Heart right ventricle (tissue), 16 donors: ENCODE measurements around the gene STX18. TPM values are rescaled to one million over a fixed set of nuclear protein-coding genes. Genes with fewer than 3 reads are reported as not detected.

Experiments
- ATAC-seq, 8 donors: fragments of 200-7000 bp; cut with Tn5 transposase; one replicate each; pipeline ENCODE4 v1.9.1; 2020; ENCODE audit warnings: mild to moderate bottlenecking in 8 of 8, moderate library complexity in 8 of 8, moderate number of reproducible peaks in 1 of 8
- DNase-seq, 2 donors: peaks; one replicate each; pipeline ENCODE4 v3.0.0-alpha.2; 2020
- H3K27ac ChIP-seq, 10 donors: fragments of 200-600 bp; sonication (generic) in 2 of 10; one replicate each; pipeline versions ENCODE4 v1.5.0 to v1.8.0; 2020 to 2022; ENCODE audit warnings: mild to moderate bottlenecking in 3 of 10
- H3K27me3 ChIP-seq, 7 donors: fragments of 200-600 bp; one replicate each; pipeline ENCODE4 v1.8.0; 2021 to 2022; ENCODE audit warnings: mild to moderate bottlenecking in 2 of 7
- H3K36me3 ChIP-seq, 9 donors: fragments of 200-600 bp; sonication (generic) in 1 of 9; one replicate each; pipeline versions ENCODE4 v1.5.0 to v1.8.0; 2020 to 2022; ENCODE audit warnings: mild to moderate bottlenecking in 2 of 9
- H3K4me1 ChIP-seq, 9 donors: fragments of 200-600 bp; sonication (generic) in 1 of 9; one replicate each; pipeline versions ENCODE4 v1.5.0 to v1.8.0; 2020 to 2022; ENCODE audit warnings: mild to moderate bottlenecking in 4 of 9
- H3K4me3 ChIP-seq, 10 donors: fragments of 200-600 bp; sonication (generic) in 2 of 10; one replicate each; pipeline versions ENCODE4 v1.5.0 to v1.8.0; 2020 to 2022; ENCODE audit warnings: mild to moderate bottlenecking in 7 of 10, moderate library complexity in 2 of 10
- H3K9me3 ChIP-seq, 11 donors: fragments of 200-600 bp in 10 of 11; sonication (generic) in 2 of 11; one replicate each; pipeline versions ENCODE4 v1.5.0 to v1.8.0; 2013 to 2022; ENCODE audit warnings: mild to moderate bottlenecking in 2 of 11, control low read depth in 1 of 11, moderate library complexity in 1 of 11
- CTCF ChIP-seq, 9 donors: fragments of 200-600 bp; sonication (generic) in 2 of 9; IDR thresholded peaks; one replicate each; pipeline versions ENCODE4 v1.5.0 to v1.8.0; 2021 to 2022; ENCODE audit warnings: antibody characterized with exemption in 9 of 9, mild to moderate bottlenecking in 5 of 9, moderate library complexity in 1 of 9
- WGBS, 2 donors: extraction: QIAGEN DNeasy Blood & Tissue Kit; methylation state at CpG; one replicate each; pipeline ENCODE4 v1.1.7; 2013; ENCODE audit warnings: inconsistent platforms in 1 of 2; 5-methylcytosine and 5-hydroxymethylcytosine counted together
- intact Hi-C, 10 donors: fragments of 100-400 bp; cut with DNase I; formaldehyde crosslinking; loops; one replicate each; pipeline versions ENCODE4 v1.11.1 to v1.14.2; 2022
- polyA plus RNA-seq, 2 donors: library from polyadenylated mRNA; stranded (reverse); fragments of 200-250 nt; gene quantifications; one replicate each; pipeline ENCODE4 v1.2.3, GENCODE V29; 2013
- total RNA-seq, 10 donors: library from RNA; stranded (reverse); fragmentation: NEBNext Ultra II Directional in 3 of 10; extraction: Animal tissue kit (Norgen Biotek cat#: 25700) in 3 of 10; gene quantifications; one replicate each; pipeline versions ENCODE4 v1.2.1 to v1.2.4, GENCODE V29; 2021 to 2023
- donor health status: Arrhythmogenic right ventricular cardiomyopathy.
- donor health status: ischemic (EF 13 %, LVEDD 7.1; RV severe dilation, severe dysfunction).
- donor health status: healthy with polysubstance abuse.
- donor health status: DM: no; HTN: yes; CAD: no.
- donor health status: DM: no; HTN: no; CAD: no.
- donor health status: ischemic (EF 25% LVEDD 6.9; RV normal size, moderate dysfunction).
- donor health status: ischemic (EF 25% LVEDD 5.7; RV mildly dilated, moderate dysfunction).
- donor health status: healthy.
- donor health status: DM: yes; HTN: yes; CAD: no.
- donor health status: Ischemic cardiomyopathy.
- donor health status: ischemic (EF 35%, LVEDD 5.7; RV mildly dilated, moderate dysfunction).
- donor health status: nonischemic (EF 11% LVEDD 7.7; RV severe dilation, severe dysfunction).
- donor health status: DM: yes; HTN: yes; CAD: no.
- donor health status: PGD.
- donor health status: ischemic (EF 29% LVEDD 5.4; RV normal size, mild dysfunction).
- donor health status: nonischemic (EF 23%, LVEDD 6.1; RV moderate dilation, normal function).

Gene STX18
- total and polyA plus RNA-seq, 12 donors: 13.5 to 24.5 (median 18.2) TPM

- intact Hi-C loops: loop anchor here in 1 of 10 donors (10.0 kb wide), 1 partner anchor 184 kb away; no protein-coding TSS in a partner anchor
- DNase-seq (no peak), ATAC-seq (no peak)
- H3K9me3 ChIP-seq: no peaks in the 10 kb centered on the region
- H3K4me3 ChIP-seq: no peak overlapping the region
- TF ChIP-seq CTCF (IDR thresholded peaks at IDR 0.05): no peak
- H3K4me1 ChIP-seq: peaks cover 0 to 5% (median 0%) of the 10 kb centered on the region in 9 donors
- H3K27me3 ChIP-seq: no peaks in the 10 kb centered on the region
- peaks cover 0 to 51% (median 19%) of the 10 kb centered on the region in 9 donors for H3K36me3 ChIP-seq
- no peak overlapping the region for H3K27ac ChIP-seq
These were observed 103.0 kb downstream of the STX18 start for GRCh38 chr4:4438891-4439290.

GRCh38 chr4:4437798-4438470, 103.9 kb downstream of the STX18 start:
- intact Hi-C loops: loop anchor here in 1 of 10 donors (10.0 kb wide), 1 partner anchor 183 kb away; no protein-coding TSS in a partner anchor
- peaks cover 0 to 7% (median 0%) of the 10 kb centered on the region in 9 donors for H3K4me1 ChIP-seq
- 95% methylated on average over 13 of the region's 13 CpGs for WGBS, 2 donors

GRCh38 chr4:4436244-4436823, 105.5 kb downstream of the STX18 start:
- intact Hi-C loops: loop anchor here in 1 of 10 donors (10.0 kb wide), 1 partner anchor 182 kb away; no protein-coding TSS in a partner anchor
- no peaks in the 10 kb centered on the region for H3K9me3 ChIP-seq
- TF ChIP-seq CTCF (IDR thresholded peaks at IDR 0.05): no peak
- H3K27me3 ChIP-seq: no peaks in the 10 kb centered on the region
- H3K4me1 ChIP-seq: peaks cover 0 to 7% (median 0%) of the 10 kb centered on the region in 9 donors
- peaks cover 0 to 75% (median 21%) of the 10 kb centered on the region in 9 donors for H3K36me3 ChIP-seq
- 97% methylated on average over 2 of the region's 2 CpGs for WGBS, 2 donors
- no peak overlapping the region for H3K4me3 ChIP-seq
- no peak for ATAC-seq
- DNase-seq: no peak
- H3K27ac ChIP-seq: no peak overlapping the region

More at GRCh38 chr4:4437798-4438470, 103.9 kb downstream of the STX18 start:
- H3K36me3 ChIP-seq: peaks cover 0 to 59% (median 19%) of the 10 kb centered on the region in 9 donors
- H3K27ac ChIP-seq: no peak overlapping the region
- H3K9me3 ChIP-seq: no peaks in the 10 kb centered on the region
- TF ChIP-seq CTCF (IDR thresholded peaks at IDR 0.05): no peak
- H3K4me3 ChIP-seq: no peak overlapping the region
- no peaks in the 10 kb centered on the region for H3K27me3 ChIP-seq
- ATAC-seq: no peak
- DNase-seq: no peak

- ATAC-seq (peak in 5 of 8 donors; percentile 62 to 83 (median 77)), DNase-seq (no peak)
- TF ChIP-seq CTCF (IDR thresholded peaks at IDR 0.05): no peak
- Histone ChIP-seq H3K27ac (no peak overlapping the region), H3K4me3 (no peak overlapping the region), H3K36me3 (peaks cover 0 to 74% (median 21%) of the 10 kb centered on the region in 9 donors), H3K27me3 (no peaks in the 10 kb centered on the region), H3K9me3 (no peaks in the 10 kb centered on the region), H3K4me1 (peaks cover 0 to 7% (median 0%) of the 10 kb centered on the region in 9 donors)
- WGBS, 2 donors: 38 to 71% methylated on average over 4 of the region's 4 CpGs
- intact Hi-C loops: loop anchor here in 1 of 10 donors (10.0 kb wide), 1 partner anchor 179 kb away; no protein-coding TSS in a partner anchor
These were observed 107.9 kb downstream of the STX18 start for GRCh38 chr4:4433941-4434340.
